Muscle of back (tissue), 11 donors: Measurements from ENCODE around the gene GINS2. TPM values are rescaled to one million over a fixed set of nuclear protein-coding genes. Genes with fewer than 3 reads are reported as not detected.

Experiments
- DNase-seq, 3 donors: peaks; one replicate each; pipeline versions ENCODE4 v3.0.0 to v3.0.0-alpha.2; 2013
- polyA plus RNA-seq, 10 donors: library from polyadenylated mRNA; unstranded; fragments of 120-200 nt; gene quantifications; one replicate each; pipeline ENCODE4 v1.2.1, GENCODE V29; 2013; ENCODE audit not compliant: insufficient read length in 10 of 10

The GINS2 gene
- polyA plus RNA-seq, 10 donors, result 8.2 to 17.7 (median 10.7) TPM

DNA sequence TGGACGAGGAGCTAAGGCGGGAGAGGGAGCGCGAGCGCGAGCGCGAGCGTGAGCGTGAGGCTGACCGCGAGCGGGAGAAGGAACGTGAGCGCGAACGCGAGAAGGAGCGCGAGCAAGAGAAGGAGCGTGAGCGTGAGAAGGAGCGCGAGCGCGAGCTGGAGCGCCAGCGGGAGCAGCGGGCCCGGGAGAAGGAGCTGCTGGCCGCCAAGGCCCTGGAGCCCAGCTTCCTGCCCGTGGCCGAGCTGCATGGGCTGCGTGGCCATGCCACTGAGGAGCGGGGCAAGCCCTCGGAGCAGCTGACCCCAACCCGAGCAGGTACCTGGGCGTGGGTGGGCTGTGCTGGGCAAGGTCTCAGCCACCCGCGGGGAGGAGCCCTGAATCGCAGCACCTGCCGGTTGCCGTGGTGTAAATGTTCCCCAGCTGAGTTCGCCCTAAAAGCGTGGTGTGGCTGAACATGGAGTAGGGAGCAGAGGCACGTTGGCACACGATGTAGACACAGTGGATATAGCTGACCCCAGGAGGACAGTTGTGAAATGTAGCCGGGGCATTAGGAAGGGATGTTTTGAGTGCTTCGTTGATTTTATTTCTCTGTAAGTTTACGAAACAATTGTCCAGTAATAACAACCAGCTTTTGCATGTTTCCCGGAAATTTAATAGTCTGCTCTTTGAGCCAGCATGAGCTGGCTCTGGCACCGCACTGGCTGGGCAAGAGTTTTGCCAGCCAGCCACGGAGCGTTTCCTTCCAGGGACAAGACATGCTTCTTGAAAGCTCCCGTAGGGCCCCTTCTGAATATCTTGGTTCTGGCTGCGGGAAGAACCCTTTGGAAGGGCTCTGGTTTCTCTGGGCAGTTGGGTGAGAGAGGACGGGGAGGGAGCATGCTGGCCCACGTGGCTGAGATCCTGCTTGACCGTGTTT, 32.1 kb downstream of the GINS2 start:
- DNase-seq, result no peak

DNA sequence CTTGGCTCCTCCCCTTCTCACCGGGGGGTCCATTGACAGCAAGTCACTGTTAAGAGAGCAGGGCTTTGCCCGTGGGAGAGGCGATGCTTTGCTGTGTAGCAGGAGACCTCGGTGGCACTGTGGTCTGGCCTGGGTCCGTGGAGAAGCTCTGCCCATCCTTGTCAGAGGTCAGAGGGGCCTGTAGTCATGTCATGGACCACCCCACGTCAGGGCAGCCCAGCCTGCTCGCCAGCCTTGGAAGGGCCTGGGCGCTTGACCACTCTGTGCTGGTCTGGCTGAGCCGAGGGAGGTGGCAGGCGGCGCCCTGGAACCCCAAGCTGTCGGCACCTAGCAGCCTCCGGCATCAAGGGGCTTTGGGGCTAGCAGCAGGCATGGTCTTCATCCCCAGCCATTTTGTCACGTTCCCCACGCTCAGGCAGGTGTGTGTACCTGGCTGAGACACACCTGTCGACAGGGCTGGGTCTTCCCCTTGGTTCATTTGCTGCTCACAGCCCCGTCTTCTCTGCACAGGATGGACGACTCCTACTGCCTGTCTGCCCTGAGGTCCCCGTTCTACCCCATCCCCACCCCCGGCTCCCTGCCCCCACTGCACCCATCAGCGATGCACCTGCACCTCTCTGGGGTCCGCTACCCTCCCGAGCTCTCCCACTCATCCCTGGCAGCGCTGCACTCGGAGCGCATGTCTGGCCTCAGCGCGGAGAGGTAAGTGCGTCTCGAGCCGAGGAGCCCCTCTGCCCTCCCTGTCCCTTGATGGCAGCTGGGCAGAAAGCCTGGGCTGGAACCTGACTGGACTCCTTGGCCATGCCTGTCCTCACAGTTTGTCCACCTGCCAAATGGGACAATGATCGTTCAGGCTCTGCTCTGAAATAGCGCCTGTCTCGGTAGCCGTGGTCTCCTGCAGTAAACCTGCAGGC, 33.3 kb downstream of the GINS2 start:
- no peak for DNase-seq

DNA sequence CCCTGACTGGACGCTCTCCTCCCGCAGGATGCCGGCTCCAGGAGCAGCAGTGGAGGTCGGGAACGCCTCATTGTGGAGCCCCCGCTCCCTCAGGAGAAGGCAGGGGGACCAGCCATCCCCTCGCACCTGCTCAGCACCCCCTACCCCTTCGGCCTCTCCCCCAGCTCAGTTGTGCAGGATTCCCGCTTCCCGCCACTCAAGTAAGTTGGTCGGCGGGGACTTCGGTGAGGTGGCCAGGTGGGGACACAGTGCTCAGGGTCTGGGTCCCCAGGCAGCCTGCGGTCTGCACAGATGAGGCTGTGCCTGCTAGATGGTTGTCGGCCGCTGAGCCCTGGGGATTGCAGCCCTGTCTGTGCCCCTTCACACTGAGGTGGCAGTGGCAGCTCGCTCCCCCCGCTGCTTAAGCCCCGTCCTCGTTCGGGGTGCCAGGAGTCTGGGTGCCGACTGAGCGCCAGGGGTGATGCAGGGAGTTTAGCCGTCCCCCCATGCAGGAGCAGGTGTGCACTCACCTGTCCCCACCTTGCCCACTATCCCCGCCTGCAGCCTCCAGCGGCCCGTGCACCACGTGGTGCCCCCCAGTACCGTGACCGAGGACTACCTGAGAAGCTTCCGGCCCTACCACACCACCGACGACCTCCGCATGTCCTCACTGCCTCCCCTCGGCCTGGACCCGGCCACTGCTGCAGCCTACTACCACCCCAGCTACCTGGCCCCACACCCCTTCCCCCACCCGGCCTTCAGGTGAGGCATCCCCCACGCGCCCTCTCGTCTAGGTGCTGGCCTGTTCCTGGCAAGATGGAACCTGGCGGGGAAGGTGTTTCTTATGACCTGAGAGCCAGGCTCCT, 34.3 kb downstream of the GINS2 start:
- no peak for DNase-seq

DNA sequence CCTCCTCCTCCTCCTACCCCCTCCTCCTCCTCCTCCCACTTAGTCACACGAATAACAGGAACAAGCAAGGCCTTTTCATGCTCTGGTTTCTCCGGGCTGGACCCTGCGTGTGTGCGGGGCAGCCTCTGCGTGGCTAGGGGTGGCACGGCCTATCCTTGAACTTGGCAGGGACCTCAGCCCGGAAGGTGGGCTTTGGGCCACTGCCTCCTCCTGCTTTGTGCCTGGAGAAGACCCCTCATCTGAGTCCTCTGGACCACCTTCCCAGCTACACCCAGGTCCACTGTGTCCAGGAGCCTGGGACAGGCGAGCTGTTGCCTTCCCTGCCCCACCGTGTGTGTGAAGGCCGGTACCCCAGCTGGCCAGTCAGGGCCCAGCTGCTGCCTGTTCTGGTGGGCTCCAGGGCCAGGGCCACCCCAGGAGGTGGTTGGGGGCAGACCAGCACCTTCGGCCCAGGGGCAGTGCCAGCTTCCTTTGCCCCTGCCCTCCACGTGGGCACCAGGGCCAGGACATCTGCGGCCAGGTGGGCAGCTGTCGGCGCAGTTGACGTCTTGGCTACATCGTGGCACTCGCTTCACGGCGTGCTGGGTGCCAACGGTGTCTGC, 35.4 kb downstream of the GINS2 start:
- DNase-seq, result no peak

DNA sequence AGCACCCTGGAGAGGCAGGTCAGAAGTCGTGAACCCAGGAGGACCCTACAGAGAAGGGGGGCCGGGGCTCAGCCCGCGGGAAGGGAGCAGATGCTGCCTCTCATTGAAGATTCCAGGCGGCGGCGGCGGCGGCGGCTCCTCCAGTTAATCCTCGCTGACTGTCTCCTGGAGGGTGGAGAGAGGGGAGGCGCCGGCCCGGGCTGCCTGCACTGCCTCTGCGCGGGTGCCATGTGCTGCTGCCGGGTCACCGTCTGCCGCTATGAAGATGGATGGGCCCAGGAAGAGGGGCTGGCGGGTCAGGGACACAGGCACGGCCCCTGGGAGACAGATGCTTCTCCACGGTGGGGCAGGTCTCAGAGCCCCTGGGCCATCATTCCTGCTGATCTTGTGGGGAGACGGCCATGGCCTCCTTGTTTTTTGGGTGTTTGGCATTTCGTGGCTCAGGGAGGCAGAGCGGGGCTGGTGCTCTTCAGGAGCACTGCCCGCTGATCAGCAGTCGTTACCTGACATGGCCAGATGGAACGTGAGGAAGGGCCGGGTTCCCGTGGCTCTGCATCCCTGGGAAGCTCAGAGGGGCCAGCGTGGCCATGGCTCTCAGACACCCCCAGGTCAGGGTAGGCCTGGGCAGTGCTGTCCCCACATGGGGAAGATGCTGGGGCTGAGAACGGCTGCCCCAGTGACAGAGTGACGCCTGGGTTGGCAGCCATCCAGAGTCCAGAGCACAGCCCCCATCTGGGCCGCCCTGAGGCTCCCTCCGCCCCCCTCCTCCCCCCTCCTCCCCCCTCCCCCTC, 36.1 kb downstream of the GINS2 start:
- peak; percentile 46 to 82 (median 62) for DNase-seq

DNA sequence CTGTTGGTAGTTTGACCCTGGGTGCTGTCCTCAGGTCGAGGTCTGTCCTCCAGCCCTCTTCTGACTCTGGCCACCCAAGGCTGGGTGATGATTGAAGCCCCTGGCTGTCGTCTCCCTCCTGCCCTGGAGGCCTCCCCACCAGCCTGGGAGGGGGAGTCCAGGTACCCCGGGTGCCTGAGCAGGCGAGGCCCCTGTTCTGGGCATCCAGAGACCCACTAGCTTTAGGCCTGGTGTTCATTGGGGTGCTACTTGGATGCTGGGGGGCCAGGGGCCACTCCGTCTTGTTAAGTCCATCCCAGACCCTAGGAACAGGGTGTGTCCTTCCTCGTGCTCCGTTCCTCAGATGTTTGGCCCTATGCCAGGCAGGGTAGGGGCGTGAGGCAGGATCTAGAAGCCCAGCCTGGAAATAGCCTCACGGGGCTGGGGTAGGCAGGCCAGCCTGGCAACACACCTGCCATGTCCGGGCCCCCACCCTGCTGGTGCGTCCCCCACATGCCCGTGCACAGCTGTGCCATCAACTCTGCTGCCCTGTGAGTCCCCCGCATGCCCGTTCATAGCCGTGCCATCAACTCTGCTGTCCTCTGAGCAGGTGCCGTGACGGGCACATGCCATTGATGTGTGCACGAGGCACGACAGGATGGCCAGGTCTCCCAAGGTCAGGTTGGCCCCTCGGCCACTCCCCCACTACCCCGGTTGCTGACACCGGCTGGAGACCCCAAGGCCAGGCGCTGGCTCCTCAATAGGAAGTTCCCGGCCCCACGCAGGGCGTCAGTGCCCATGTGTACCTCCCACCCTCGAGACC, 36.9 kb downstream of the GINS2 start:
- peak; percentile 40 to 69 (median 47) for DNase-seq

DNA sequence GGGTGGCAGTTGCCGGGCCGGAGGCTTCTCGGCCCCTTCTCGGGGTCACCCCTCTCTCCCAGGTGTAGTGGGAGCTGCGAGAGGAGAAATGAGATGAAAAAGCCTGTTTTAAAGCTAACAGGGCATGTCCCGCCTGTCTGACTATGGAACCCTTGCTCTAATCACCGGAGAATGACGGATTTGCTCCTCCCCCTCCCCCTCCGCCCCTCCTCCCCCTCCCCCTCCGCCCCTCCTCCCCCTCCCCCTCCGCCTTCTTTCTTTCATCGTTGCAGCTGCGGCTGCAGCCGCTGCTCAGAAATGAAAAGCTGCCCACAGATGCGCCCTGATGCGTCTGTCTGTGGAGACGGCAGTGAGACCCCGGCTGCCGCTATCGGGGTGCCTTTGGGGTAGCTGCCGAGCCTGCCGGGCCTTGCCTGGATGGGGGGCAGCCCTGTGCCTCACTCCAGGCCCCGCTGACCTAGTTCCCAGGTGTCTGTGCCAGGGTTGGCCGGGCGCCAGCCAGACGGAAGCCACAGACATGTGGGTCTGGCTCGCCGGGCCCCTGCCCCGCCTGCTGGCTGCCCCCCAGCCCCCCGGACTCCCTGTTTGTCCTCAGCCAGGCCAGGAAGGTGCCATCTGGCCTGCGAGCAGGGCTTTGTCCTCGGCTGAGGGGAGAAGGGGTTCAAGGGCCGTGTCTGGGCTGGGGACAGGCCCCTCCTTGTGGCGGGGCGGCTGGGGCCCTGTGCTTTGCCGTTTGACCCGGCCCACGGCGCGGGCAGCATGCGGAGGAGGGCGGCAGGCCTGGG, 37.7 kb downstream of the GINS2 start:
- DNase-seq, result peak in 2 of 3 donors; percentile 26 to 66

DNA sequence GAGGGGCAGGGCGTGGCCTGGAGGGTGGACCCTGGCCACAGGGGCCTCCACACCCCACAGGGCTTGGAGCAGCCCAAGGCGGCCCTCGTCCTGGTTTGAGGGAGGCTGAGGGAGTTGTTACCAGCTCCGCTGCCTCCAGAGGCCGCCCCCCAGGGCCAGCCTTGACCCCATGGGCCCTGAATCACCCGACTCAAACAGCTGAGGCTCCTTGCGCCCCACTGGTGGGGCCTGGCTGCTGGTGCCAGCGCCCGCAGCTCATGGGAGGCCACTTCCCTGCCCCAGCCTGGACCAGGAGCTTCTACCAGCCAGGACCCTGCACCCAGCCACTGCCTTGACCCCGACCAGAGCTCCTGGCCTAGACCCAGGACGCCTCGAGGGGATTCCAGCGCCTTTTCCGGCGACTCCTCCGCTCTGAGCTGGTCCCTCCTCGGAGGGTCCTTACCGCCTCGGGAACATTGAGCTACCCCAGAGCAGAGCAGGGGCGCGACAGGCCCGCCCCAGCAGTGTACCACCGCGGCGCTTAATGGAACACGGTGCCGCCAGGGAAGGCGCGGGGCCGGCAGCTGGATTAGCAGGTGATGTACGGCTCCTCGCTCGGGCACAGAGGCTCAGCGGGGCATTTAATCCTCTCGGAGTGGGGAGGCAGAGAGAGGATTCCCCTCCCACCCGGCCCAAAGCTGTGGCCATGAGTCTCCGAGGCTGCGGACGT, 38.5 kb downstream of the GINS2 start:
- DNase-seq, result no peak

DNA sequence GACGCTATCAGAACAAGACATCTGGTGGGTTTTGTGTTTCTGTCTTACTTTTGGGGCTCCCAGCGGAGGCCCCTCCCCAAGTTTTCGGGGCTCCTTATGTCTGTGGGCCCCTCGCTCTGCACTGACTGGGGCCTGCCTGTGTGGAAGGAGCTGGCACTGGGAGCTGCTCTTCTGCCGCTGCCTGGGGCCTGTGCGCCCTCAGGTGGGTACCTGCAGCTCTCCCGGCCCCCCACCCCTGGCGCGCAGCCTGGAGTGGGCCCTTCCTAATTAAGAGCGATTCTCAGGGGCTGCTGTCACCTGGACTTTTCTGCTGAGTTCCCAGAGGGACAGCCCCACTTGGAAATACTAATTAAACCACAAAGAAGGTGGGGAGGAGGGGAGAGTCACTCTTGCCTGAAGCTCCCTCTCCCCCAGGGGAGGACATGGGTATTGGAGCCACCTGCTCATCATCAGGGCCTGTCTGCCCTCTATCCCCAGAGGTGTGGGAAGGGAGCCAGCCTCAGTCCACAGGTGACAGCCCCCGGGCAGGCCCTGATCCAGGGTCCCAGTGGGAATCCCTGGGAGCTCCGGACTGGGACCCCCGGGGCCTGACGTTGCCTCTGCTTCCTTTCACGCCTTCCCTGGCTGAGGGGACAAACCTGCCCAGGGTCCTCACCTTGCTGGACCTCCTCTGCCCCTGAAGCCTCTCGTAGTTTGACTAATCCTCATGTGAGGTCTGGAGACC, 39.2 kb downstream of the GINS2 start:
- no peak for DNase-seq

DNA sequence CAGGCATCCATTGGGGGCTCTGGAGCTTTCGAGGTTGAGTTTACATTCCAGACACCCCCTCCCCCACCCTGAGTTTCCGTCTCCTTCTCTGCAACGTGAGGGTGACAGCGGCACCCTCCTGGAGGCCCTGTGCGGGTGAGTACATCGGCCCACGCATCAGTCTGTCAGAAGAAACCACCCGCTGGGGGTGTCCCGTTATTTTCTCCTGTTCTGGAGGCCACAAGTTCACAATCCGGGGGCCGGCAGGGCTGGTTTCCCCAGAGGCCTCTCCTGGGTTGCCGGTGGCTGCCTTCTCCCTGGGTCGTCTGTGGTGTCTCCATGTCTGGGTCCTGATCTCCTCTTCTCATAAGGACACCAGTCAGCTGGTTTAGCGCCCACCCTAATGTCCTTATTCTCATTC, 39.9 kb downstream of the GINS2 start:
- DNase-seq, result no peak

DNA sequence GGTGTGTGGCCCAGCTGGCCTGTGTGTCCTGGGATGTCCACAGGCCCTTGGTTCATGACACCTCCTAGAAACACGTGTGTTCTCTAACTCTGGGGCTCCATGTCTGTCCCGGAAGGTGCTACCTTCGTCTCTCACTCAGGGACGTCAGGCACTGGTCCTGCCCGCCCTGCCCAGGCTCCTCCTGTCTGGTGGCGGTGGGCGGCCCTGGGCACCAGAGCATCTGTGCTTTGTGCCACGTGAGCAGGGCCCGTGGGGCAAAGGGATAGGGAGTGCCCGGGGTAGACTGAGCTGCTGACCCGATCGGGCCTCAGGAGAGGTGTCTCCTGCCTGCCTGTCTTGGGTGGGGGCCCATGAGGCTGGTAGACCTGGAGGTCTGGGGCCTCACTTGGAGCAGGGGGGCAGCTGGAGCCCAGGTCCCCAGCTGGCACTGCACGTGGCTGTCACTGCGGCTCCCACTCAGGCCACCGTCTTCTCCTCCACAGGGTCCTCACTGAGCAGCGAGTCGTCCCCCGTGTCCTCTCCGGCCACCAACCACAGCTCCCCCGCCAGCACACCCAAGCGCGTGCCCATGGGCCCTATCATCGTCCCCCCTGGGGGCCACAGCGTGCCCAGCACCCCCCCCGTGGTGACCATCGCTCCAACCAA, 40.6 kb downstream of the GINS2 start:
- no peak for DNase-seq

DNA sequence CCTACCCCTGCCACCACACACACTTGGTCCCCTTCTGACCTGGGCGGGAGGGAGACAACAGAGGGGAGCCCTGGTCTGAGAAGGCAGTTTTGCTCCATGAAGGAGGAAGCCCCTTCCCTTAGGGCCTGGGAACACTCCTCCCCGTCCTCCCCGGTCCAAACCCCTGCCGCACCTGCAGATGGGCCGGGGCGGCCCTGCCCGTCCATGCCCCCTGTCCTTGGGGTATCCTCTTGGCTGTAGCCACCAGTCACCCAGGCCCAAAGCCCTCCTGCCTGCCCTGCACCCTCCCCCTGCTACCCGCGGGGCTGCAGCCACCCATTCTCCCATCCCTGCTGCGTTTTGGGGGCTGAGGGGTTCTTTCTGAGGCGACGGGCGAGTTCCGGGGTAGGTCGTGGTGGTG, 41.8 kb downstream of the GINS2 start:
- DNase-seq, result no peak

DNA sequence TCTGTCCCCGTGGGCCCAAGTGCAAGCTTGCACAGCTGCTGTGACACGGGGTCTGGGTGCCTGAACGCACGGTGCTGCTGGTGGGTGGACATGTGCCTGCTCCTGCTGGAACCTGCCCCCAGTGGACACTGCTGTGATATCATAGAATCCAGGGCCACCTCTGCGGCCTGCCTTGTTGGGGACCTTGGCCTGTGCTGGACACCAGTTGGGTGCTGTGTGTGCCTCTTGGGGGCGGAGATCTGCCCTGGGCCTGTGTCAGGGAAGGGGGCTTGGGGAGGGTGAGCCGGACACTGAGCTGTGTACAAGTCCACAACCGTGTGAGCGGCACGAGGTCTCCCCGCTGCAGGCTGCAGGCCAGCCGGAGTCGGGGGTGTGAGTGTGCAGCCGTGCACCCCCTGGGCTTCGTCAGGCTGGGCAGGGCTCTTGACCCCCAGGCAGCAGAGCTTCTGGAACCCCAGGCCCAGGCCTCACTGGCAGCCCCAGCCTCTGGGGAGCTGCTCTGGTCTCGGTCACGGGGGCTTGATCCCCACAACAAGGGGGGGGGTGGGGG, 42.3 kb downstream of the GINS2 start:
- no peak for DNase-seq

DNA sequence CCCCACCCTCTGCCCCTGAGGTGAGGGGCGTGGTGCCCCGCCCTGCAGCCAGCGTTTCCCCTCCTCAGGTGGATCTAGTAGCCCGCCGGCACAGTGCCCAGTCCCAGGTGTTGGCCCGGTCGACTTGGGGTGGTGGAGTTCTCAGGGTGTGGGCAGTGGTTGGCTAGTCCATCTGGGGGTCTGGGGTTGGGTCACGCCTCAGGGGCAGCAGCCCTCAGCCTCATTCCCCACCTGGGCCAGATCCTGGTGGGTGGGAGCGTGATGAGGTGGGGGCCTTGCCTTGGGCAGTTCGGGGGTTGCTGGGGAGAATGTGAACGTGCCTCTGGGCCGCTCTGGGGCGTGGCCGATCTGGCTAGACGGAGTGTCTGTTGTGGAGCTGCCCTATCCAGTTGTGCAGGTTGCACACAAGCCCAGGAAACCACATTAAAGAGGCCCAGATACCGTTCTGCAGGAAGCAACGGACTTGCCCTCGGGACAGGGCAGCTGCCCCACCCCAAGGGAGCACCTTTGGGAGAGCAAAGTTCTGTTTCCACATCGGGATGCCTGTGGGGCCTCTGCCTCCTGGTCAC, 43.6 kb downstream of the GINS2 start:
- DNase-seq, result no peak

DNA sequence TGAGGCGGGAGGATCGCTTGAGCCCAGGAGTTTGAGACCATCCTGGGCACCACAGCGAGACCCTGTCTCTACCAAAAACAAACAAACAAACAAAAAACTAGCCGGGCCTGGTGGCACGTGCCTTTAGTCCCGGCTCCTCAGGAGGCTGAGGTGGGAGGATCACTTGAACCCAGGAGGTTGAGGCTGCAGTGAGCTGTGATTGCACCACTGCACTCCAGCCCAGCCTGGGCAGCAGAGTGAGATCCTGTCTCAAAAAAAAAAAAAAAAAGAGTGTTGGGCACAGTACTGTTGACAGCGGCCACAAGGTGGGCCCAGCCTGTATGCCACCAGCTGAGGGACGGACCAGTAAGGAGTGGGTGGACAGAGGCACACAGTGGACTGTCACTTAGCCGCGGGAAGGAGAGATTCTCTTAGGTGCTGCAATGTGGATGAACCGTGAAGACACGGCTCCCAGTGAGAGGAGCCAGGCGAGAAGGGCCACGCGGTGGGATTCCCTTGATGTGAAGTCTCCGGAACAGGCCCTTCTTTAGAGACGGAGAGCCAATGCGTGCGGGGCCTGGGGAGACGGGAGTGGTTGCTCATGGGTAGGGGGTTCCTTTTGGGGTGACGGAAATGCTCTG, 44.6 kb downstream of the GINS2 start:
- no peak for DNase-seq

DNA sequence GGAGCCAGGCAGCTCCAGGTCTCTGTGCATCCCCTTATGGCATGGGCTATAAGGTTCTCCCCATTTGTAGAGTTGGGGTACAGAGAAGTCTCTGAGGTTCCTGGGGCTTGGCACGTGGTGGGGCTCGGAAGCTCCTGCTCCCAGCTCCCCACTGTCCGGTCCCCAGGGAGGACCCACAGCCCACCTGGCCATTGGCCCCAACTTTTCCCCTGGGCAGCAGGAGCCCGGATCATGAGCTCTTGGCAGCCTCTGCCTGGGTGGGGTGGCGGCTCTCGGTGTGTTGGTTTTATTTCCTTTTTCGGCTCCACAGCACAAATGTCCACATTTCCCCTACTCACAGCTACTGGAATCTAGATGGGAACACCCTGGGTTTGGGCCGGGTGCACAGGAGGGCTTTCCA, 45.1 kb downstream of the GINS2 start:
- no peak for DNase-seq
